ENCODE data around the gene RNF113A.
A peak's percentile ranks its signal among the peaks of the same experiment; 100 is the strongest.

- TF ChIP-seq CTCF (IDR thresholded peaks at IDR 0.05) (peak; percentile 28 to 61 (median 34)), POLR2A (IDR thresholded peaks at IDR 0.05) (no peak)
Observed at GRCh38 chrX:119887721-119888425, 16.3 kb upstream of the RNF113A start.
